Uterus (tissue), 2 donors: ENCODE results near the gene NEMP1.

Source experiments
- CTCF ChIP-seq, 4 experiments: fragments of 200-600 bp in 2 of 4; fragments of 450-650 bp in 2 of 4; sonication (generic) in 2 of 4; IDR thresholded peaks; one replicate each; pipeline ENCODE4 v1.5.1; 2016 to 2019; ENCODE audit warnings: antibody characterized with exemption in 4 of 4, mild to moderate bottlenecking in 2 of 4, moderate library complexity in 1 of 4
- POLR2A ChIP-seq, 2 donors: fragments of 450-650 bp; IDR thresholded peaks; one replicate each; pipeline ENCODE4 v1.6.1; 2016; ENCODE audit warnings: antibody characterized with exemption in 2 of 2, mild to moderate bottlenecking in 1 of 2, moderate library complexity in 1 of 2

DNA sequence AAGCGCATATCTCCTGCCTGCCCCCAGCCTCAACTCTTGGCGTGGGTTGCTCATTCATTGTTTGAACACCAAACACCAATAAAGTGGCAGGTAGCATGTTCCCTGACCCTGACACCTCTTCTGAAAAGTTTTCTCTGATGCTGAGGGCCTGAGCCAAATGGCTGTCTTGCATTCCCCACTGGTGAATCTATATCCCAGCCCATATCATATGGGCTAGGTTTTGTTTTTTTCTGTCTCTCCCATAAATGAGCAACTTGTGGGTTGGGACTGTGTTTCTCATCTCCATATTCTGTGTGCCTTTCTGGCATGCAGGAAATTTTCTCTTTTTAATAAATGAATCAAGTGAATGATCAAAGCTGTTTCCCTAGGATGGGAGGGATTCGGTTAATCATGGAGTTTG lies 33.7 kb downstream of the NEMP1 start:
- no peak for TF ChIP-seq CTCF (IDR thresholded peaks at IDR 0.05)
- no peak for TF ChIP-seq POLR2A (IDR thresholded peaks at IDR 0.05)
